ENCODE measurements around the gene HIF3A.
"Not testable (repeated sequence)": the region's sequence is repeated elsewhere in the genome, so short reads cannot be mapped to it uniquely, and the experiment has no call there.

GRCh38 chr19:46262684-46263296 is 34.1 kb upstream of the HIF3A start:
- not testable (repeated sequence) for TF ChIP-seq CTCF (IDR thresholded peaks at IDR 0.05; ENCODE audit: low read depth, low read length); POLR2A (IDR thresholded peaks at IDR 0.05; ENCODE audit: extremely low read depth, insufficient read length)
- TF ChIP-seq MAX (IDR thresholded peaks at IDR 0.05; ENCODE audit: low read depth, low read length) (peak; percentile 82), MYC (IDR thresholded peaks at IDR 0.05; ENCODE audit: low read depth, low read length) (peak; percentile 88)

Data from NB4 (cell line).